NB4 (cell line): ENCODE measurements around the gene KCNQ5.

Experiments
- MYC ChIP-seq: IDR thresholded peaks from 2 replicates; pipeline ENCODE4 v1.6.1; 2011; ENCODE audit warnings: low read depth, low read length
- POLR2A ChIP-seq: IDR thresholded peaks from 2 replicates; pipeline ENCODE4 v1.6.1; 2011; ENCODE audit warnings: mild to moderate bottlenecking; ENCODE audit not compliant: insufficient read length; ENCODE audit errors: extremely low read depth
- TF ChIP-seq, protein P1 (sequence below): IDR thresholded peaks from one replicate; pipeline ENCODE4 v1.5.1; 2012; ENCODE audit warnings: low read depth, low read length
- TF ChIP-seq, protein P2 (sequence below): IDR thresholded peaks from 2 replicates; pipeline ENCODE4 v1.6.1; 2011; ENCODE audit warnings: low read depth, low read length

DNA sequence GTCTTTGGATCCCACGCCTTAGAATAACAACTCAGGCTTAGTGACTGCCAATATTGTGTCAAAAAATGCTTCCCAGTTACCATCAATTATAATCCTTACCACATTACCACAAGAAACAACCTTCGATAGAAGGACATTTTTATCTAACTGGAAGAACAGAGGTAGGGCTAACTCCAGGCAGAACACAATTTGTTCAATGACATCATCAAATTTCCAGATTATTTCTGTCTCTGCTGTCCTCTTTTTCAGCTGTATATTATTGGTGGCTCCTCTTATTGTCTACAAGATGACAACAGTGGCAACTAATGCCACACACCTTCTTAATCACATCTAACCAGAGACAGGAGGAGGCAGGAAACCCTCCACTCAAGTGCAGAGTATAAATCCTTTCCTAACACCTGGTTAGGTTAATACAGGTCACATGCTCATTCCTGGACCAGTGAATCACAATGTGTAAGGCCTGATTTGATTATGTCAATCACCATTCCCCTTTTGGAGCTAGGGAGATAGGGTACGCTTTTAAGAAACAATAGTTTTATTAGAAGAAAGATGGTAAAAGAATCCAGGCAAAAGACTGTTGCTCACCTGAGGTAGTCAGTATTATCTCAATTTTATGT lies 585.5 kb downstream of the KCNQ5 start:
- TF ChIP-seq, protein P1, sequence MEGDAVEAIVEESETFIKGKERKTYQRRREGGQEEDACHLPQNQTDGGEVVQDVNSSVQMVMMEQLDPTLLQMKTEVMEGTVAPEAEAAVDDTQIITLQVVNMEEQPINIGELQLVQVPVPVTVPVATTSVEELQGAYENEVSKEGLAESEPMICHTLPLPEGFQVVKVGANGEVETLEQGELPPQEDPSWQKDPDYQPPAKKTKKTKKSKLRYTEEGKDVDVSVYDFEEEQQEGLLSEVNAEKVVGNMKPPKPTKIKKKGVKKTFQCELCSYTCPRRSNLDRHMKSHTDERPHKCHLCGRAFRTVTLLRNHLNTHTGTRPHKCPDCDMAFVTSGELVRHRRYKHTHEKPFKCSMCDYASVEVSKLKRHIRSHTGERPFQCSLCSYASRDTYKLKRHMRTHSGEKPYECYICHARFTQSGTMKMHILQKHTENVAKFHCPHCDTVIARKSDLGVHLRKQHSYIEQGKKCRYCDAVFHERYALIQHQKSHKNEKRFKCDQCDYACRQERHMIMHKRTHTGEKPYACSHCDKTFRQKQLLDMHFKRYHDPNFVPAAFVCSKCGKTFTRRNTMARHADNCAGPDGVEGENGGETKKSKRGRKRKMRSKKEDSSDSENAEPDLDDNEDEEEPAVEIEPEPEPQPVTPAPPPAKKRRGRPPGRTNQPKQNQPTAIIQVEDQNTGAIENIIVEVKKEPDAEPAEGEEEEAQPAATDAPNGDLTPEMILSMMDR: no peak
- TF ChIP-seq POLR2A: no peak
- TF ChIP-seq, protein P2, sequence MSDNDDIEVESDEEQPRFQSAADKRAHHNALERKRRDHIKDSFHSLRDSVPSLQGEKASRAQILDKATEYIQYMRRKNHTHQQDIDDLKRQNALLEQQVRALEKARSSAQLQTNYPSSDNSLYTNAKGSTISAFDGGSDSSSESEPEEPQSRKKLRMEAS: no peak
- TF ChIP-seq MYC: no peak
